Neural crest cell (in vitro differentiated cells): ENCODE measurements around the gene GCK. TPM values are rescaled to one million over a fixed set of nuclear protein-coding genes. Genes with fewer than 3 reads are reported as not detected.

Source experiments
- DNase-seq: peaks from one replicate; pipeline ENCODE4 v3.0.0; 2021; ENCODE audit warnings: low read depth, mixed read lengths, low spot score
- H3K27ac Mint-ChIP-seq: one replicate; pipeline ENCODE4 v1.8.0; 2021; ENCODE audit warnings: mild to moderate bottlenecking, mixed read lengths; ENCODE audit not compliant: unreplicated experiment
- H3K27me3 Mint-ChIP-seq: 2 replicates; pipeline ENCODE4 v1.8.0; 2021; ENCODE audit warnings: low read depth, mild to moderate bottlenecking, mixed read lengths
- H3K36me3 Mint-ChIP-seq: 2 replicates; pipeline ENCODE4 v1.8.0; 2021; ENCODE audit warnings: low read depth, mild to moderate bottlenecking, mixed read lengths
- H3K4me1 Mint-ChIP-seq: 2 replicates; pipeline ENCODE4 v1.8.0; 2021; ENCODE audit warnings: mixed read lengths
- H3K4me3 Mint-ChIP-seq: one replicate; pipeline ENCODE4 v1.8.0; 2021; ENCODE audit warnings: mild to moderate bottlenecking, mixed read lengths
- H3K9me3 Mint-ChIP-seq: 2 replicates; pipeline ENCODE4 v1.8.0; 2021; ENCODE audit warnings: mixed read lengths
- total RNA-seq: library from RNA; stranded (reverse); gene quantifications from 2 replicates; pipeline ENCODE4 v1.2.1, GENCODE V29; 2021
- TF ChIP-seq, protein P1 (sequence below): fragments of 200-600 bp; sonication (generic); conservative IDR thresholded peaks from 2 replicates; pipeline ENCODE4 v1.5.0; 2021; ENCODE audit warnings: antibody characterized with exemption, mild to moderate bottlenecking

Gene GCK
- total RNA-seq, 1 donor from 2014 or later, result 0.42 TPM

DNA sequence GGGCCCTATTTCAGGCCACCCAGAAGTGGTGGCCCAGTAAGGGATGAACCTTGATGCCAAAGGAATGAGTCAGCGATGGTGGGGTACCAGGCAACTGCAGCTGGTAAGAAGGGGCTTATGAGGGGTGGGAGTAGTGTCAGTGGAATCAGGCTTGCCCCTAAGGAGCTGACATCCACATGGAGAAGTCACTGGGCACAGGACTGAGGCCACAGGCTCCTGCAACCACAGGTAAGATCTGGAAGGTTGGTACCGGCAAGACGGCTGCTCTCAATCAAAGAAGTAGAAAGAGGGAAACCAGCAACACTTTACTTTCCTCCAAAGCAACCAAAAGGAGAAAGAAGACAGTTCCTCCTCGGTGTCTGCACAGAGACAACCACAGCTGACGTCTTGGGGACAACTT, 2.5 kb downstream of the GCK start:
- peaks cover 5% of the 10 kb centered on the region for H3K9me3 Mint-ChIP-seq
- H3K36me3 Mint-ChIP-seq, result no peaks in the 10 kb centered on the region
- H3K4me3 Mint-ChIP-seq, result no peak overlapping the region
- no peaks in the 10 kb centered on the region for H3K4me1 Mint-ChIP-seq
- H3K27me3 Mint-ChIP-seq, result peaks cover 29% of the 10 kb centered on the region
- H3K27ac Mint-ChIP-seq, result no peak overlapping the region
- TF ChIP-seq, protein P1, sequence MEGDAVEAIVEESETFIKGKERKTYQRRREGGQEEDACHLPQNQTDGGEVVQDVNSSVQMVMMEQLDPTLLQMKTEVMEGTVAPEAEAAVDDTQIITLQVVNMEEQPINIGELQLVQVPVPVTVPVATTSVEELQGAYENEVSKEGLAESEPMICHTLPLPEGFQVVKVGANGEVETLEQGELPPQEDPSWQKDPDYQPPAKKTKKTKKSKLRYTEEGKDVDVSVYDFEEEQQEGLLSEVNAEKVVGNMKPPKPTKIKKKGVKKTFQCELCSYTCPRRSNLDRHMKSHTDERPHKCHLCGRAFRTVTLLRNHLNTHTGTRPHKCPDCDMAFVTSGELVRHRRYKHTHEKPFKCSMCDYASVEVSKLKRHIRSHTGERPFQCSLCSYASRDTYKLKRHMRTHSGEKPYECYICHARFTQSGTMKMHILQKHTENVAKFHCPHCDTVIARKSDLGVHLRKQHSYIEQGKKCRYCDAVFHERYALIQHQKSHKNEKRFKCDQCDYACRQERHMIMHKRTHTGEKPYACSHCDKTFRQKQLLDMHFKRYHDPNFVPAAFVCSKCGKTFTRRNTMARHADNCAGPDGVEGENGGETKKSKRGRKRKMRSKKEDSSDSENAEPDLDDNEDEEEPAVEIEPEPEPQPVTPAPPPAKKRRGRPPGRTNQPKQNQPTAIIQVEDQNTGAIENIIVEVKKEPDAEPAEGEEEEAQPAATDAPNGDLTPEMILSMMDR, result no peak
- DNase-seq, result no peak

DNA sequence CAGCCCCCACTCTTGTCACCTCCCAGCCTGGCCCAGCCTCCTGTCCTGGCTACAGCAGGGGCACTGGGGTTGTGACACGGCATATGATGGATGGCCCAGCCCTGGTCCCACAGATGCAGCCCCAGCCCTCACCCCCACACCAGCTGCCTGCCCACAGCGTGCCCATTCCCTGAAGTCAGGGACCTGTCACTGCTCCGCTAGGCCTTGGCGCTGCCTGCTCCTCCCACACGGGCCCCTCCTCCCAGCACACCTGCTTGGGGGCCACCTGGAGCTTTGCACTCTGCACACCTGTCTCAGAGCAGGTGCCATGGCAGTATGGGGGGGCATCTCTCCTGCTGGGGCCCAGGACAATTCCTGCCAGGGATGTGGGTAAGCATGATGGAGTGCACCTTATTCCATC, 3.5 kb downstream of the GCK start:
- H3K4me1 Mint-ChIP-seq, result no peaks in the 10 kb centered on the region
- no peak overlapping the region for H3K27ac Mint-ChIP-seq
- peaks cover 34% of the 10 kb centered on the region for H3K27me3 Mint-ChIP-seq
- H3K9me3 Mint-ChIP-seq, result peaks cover 8% of the 10 kb centered on the region
- TF ChIP-seq, protein P1, result no peak
- no peak for DNase-seq
- no peaks in the 10 kb centered on the region for H3K36me3 Mint-ChIP-seq
- no peak overlapping the region for H3K4me3 Mint-ChIP-seq

DNA sequence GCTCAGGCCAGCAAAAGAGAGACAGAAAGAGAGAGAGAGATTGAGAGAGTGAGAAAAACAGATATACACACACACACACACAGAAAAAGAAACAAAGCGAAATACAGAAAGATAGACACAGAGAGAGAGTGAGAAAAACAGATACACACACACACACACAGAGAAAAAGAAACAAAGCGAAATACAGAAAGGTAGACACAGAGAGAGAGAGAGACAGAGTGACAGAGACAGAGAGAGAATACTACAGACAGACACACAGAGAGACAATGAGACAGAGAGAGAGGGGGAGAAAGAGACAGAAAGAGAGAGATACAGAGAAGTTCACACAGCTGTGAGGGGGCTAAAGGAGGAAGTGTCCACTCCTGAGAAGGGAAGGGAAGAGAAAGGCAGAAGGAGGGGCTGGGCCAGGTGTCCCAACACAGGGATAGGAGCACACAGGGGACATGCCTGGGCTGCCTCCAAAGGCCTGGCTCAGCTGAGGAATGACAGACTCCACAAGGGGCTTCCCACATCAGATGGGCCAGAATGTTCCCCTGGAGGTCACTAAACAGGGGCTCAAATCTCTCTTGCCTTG, 4.3 kb downstream of the GCK start:
- DNase-seq, result no peak
- H3K27ac Mint-ChIP-seq, result no peak overlapping the region
- H3K27me3 Mint-ChIP-seq, result peaks cover 34% of the 10 kb centered on the region
- TF ChIP-seq, protein P1, result no peak
- H3K9me3 Mint-ChIP-seq, result peaks cover 8% of the 10 kb centered on the region
- H3K36me3 Mint-ChIP-seq, result no peaks in the 10 kb centered on the region
- no peak overlapping the region for H3K4me3 Mint-ChIP-seq
- no peaks in the 10 kb centered on the region for H3K4me1 Mint-ChIP-seq

DNA sequence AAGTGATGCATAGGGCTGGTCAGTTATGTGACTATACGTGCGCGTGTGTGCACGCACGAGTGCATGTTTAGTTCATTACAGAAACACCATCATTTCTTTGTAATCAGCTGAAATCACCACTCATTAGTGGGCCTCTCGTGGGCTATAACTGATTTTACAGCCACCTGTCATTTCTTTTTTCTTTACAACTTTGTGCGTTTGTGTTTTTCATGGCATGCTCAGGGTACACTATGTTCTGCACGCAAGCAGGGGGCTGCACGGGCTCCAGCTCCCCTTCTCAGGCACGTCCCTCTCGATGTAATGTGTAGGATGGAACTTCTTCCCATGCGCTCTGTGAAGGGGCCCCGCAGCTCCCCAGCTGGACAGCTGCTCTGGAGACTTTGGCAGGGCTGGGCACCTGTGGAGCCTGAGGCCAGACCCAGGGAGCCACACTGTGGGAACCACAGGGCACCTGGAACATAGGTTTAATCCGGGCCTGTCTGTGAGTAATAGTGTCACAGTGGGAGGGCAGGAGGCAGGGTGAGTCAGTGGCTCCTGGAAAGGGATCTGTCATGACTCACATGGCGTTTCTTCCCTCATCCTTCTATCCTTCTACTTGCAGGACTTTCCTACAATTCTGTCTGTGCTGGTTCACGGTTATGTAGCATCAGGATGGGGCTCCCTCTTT, 4.9 kb downstream of the GCK start:
- Mint-ChIP-seq H3K27me3 (peaks cover 34% of the 10 kb centered on the region), H3K27ac (no peak overlapping the region), H3K4me3 (no peak overlapping the region), H3K9me3 (peaks cover 8% of the 10 kb centered on the region), H3K4me1 (no peaks in the 10 kb centered on the region), H3K36me3 (no peaks in the 10 kb centered on the region)
- no peak for DNase-seq
- TF ChIP-seq, protein P1, result no peak

DNA sequence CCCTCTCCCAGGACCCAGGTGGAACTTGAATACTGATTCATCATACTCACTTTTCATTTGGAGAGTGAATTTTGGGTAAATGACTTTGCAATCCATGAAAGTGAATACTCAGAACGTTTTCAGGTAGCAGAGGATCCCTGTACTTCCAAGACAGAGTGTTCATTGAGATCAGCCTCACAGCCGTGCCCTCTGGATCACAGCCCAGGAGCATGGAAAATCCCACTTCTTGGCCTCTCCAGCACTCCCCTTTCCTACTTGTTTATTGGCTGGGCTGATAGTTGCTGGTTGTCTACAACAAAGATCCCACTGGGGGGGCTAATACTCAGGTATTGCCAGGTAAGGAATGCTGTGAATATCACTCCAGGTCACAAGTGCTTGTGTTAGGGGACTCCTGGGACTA, 5.9 kb downstream of the GCK start:
- DNase-seq, result no peak
- H3K27ac Mint-ChIP-seq, result no peak overlapping the region
- H3K27me3 Mint-ChIP-seq, result peaks cover 34% of the 10 kb centered on the region
- peaks cover 8% of the 10 kb centered on the region for H3K9me3 Mint-ChIP-seq
- H3K36me3 Mint-ChIP-seq, result no peaks in the 10 kb centered on the region
- no peaks in the 10 kb centered on the region for H3K4me1 Mint-ChIP-seq
- TF ChIP-seq, protein P1, result no peak
- H3K4me3 Mint-ChIP-seq, result no peak overlapping the region
